GM13976 (cell line): ENCODE measurements around the gene MGA.

Source experiments
- DNase-seq: peaks from one replicate; pipeline ENCODE4 v3.0.0; 2012; ENCODE audit warnings: low spot score
- in situ Hi-C: fragments of 300-500 bp; cut with MboI; formaldehyde crosslinking; loops from one replicate; pipeline ENCODE4 v1.12.0; 2022; ENCODE audit warnings: low sequenced_read_pairs, mixed read lengths, inconsistent platforms; ENCODE audit not compliant: unreplicated experiment
- TF ChIP-seq, protein P1 (sequence below): IDR thresholded peaks from 2 replicates; pipeline ENCODE4 v1.5.1; 2012; ENCODE audit warnings: borderline replicate concordance, mild to moderate bottlenecking; ENCODE audit not compliant: insufficient read depth; ENCODE audit errors: extremely low read depth, missing control alignments, control extremely low read depth

The MGA gene

DNA sequence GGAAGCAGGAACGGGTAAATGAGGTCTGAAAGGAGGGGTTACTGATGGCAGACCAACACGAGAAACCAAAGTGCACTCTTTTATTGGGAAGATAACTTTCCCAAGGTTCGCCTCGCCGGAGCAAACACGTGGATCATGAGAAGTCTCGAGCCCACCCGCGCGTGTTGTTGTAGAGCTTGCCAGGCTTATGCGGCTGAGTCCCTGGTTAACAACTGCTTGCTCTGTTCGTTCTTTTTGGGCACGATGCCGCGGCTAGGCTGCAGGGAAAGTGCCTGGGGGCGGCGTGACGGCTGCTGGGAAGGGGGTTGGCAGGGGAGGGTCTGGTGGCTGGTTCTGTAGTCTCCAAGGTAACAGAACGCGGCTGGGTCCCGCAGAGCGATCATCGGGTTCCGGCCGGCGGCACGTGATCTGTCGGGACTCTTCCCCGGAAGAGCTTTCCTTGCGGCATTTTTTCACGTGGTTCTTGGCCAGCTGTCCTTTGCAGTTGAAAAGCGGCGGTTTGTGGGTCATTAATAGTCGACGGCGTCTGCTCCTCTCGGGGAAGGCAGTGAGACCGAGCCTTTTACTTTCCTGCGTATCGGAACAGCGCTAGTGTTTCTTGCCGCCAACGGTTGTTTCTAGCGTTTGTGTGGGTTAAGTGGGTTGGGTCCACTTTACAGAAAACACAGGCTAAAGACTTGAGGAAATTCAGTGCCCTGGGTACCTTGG is 1.5 kb downstream of the MGA start:
- in situ Hi-C loops: no loop called here
- TF ChIP-seq, protein P1, sequence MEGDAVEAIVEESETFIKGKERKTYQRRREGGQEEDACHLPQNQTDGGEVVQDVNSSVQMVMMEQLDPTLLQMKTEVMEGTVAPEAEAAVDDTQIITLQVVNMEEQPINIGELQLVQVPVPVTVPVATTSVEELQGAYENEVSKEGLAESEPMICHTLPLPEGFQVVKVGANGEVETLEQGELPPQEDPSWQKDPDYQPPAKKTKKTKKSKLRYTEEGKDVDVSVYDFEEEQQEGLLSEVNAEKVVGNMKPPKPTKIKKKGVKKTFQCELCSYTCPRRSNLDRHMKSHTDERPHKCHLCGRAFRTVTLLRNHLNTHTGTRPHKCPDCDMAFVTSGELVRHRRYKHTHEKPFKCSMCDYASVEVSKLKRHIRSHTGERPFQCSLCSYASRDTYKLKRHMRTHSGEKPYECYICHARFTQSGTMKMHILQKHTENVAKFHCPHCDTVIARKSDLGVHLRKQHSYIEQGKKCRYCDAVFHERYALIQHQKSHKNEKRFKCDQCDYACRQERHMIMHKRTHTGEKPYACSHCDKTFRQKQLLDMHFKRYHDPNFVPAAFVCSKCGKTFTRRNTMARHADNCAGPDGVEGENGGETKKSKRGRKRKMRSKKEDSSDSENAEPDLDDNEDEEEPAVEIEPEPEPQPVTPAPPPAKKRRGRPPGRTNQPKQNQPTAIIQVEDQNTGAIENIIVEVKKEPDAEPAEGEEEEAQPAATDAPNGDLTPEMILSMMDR: no peak
- DNase-seq: peak; percentile 71

DNA sequence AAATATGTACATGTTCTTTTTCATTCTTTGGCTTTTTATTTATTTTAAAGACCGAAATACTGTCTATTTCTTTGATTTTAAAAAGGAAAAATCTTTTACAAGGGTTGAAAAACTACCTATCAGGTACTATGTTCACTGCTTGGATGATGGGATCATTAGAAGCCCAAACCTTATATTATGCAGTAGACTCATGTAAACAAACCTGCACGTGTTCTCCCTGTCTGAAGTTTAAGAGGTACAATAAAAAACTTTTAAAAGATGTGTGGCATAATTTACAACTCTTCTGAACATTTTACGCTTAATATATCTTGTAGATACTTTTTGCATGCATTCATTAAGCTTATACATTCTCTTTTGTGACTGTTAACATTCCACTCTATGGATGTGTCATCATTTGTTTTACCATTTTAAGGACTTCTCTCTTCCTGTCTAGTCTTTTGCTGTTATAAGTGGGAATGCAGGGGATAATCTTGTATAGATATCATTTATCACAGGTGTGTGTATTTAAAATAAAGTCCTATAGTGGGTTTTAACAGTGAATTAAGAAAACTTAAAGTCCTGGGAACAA is 6.2 kb downstream of the MGA start:
- in situ Hi-C loops: no loop called here
- TF ChIP-seq, protein P1: no peak
- DNase-seq: no peak

DNA sequence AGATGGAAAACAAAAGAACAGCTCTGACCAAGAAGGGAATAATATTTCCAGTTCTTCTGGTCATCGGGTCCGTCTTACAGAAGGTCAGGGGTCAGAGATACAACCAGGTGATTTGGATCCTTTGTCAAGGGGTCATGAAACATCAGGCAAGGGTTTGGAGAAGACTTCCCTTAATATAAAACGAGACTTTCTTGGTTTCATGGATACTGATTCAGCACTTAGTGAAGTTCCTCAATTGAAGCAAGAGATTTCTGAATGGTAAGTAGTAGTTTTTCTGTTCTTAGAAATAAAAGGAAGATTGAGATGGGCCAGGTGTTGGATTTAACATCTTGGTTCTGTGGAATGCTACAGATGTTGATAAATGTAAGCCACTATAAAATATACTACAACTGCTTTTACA is 9.5 kb downstream of the MGA start:
- in situ Hi-C loops: no loop called here
- DNase-seq: no peak

DNA sequence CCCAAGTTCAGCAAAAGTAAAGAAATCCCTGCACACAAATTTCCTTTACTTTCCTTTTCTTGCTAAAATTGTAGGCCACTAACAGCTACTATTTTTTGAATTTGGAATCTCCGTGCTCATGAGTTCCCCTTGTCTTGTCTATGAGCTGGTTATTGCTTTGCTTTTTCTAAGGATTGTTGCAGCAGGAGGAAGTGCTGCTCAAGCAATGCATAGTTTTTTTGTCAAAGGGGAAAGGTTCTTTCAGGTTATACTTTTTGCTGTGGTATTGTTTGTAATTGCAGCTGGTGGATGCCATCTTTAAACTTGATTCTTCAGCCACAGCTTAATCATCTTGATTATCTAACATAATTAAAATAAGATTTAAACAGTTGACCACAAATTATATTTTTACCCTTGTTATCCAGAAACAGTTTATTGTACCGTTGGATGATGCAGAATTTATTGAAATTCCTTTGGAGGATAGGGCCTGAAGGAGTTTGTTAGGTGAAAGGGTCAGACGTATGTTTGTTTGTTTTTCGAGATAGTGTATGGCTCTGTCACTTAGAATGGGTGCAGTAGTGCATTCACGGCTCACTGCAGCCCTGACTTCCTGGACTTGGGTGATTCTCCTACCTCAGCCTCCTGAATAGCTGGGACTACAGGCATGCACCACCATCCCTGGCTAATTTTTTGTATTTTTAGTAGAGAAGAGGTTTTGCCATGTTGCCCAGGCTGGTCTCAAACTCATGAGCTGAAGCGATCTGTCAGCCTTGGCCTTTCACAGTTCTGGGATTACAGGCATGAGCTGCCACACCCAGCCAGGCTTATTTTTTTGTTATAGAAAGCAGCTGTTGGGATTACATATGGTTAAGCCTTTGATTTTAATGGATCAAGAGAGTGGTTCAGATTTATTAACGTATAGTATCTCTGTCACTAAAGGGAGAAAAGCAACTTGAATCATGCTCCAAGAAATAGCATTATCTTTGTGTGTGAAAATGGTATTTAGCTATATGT is 11.7 kb downstream of the MGA start:
- in situ Hi-C loops: no loop called here
- DNase-seq: no peak

More for the DNA sequence above, 9.5 kb downstream of the MGA start:
- TF ChIP-seq, protein P1: no peak

DNA sequence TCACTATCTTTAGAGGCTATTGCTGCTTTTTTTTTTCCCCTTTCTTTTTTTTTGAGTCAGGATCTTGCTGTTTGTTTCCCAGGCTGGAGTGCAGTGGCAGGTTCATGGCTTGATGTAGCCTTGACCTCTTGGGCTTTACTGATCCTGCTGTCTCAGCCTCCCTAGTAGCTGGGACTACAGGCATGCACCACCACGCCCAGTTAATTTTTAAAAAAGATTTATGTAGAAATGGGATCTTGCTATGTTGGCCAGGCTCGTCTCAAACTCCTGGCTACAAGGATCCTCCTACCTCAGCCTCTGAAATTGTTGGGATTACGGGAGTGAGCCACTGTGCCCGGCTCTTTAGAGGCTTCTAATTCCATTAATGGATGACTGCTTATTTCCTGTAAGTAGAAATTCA is 15.1 kb downstream of the MGA start:
- in situ Hi-C loops: no loop called here
- no peak for DNase-seq

More for the DNA sequence above, 11.7 kb downstream of the MGA start:
- TF ChIP-seq, protein P1: no peak

DNA sequence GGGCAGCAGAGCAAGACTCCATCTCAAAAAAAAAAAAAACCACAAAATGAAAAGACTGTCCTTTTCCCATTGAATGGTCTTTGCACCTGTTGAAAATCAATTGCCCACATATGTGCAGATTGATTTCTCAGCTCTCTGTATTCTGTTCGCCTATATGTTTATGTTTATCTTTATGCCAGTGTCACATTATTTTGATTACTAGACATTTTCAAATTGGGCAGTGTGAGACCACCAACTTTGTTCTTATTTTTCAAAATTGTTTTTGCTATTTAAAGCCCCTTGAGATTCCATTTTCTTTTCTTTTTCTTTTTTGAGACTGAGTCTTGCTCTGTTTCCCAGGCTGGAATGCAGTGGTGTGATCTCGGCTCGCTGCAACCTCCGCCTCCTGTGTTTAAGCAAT is 18.5 kb downstream of the MGA start:
- in situ Hi-C loops: no loop called here
- DNase-seq: no peak

More for the DNA sequence above, 15.1 kb downstream of the MGA start:
- TF ChIP-seq, protein P1: no peak

More for the DNA sequence above, 18.5 kb downstream of the MGA start:
- TF ChIP-seq, protein P1: no peak
